Transverse colon (tissue), 4 donors: ENCODE results near the gene ZNF91.
"Not testable (repeated sequence)": the region's sequence is repeated elsewhere in the genome, so short reads cannot be mapped to it uniquely, and the experiment has no call there.

ENCODE experiments used
- CTCF ChIP-seq, 5 experiments: fragments of 200-600 bp in 3 of 5; fragments of 450-650 bp in 2 of 5; sonication (generic) in 3 of 5; IDR thresholded peaks; 1 replicate in 2 of 5; 2 replicates in 3 of 5; pipeline ENCODE4 v1.5.1; 2016 to 2017; ENCODE audit warnings: antibody characterized with exemption in 5 of 5, inconsistent platforms in 3 of 5, mild to moderate bottlenecking in 2 of 5, moderate library complexity in 1 of 5
- EP300 ChIP-seq: sonication (generic); formaldehyde crosslinking; IDR thresholded peaks from one replicate; pipeline ENCODE4 v1.6.1; 2017; ENCODE audit warnings: antibody characterized with exemption, low read depth
- POLR2A ChIP-seq: fragments of 450-650 bp; IDR thresholded peaks from one replicate; pipeline ENCODE4 v1.6.1; 2016; ENCODE audit warnings: antibody characterized with exemption, mild to moderate bottlenecking, moderate library complexity
- POLR2AphosphoS5 ChIP-seq, 3 donors: sonication (generic); formaldehyde crosslinking; IDR thresholded peaks; one replicate each; pipeline ENCODE4 v1.6.1; 2016; ENCODE audit warnings: antibody characterized with exemption in 3 of 3

- TF ChIP-seq CTCF (IDR thresholded peaks at IDR 0.05); POLR2A; EP300; POLR2AphosphoS5 (IDR thresholded peaks at IDR 0.05): not testable (repeated sequence)
Observed at GRCh38 chr19:23366031-23366430, 29.2 kb downstream of the ZNF91 start.
